AG10803 (cell line): ENCODE data around the gene EIF4G3.
"Not testable (repeated sequence)": the region's sequence is repeated elsewhere in the genome, so short reads cannot be mapped to it uniquely, and the experiment has no call there.

Experiments
- DNase-seq: peaks from one replicate; pipeline ENCODE4 v3.0.0; 2010; ENCODE audit warnings: low read depth
- H3K4me3 ChIP-seq: 2 replicates; pipeline ENCODE4 v1.5.1; 2011; ENCODE audit warnings: mild to moderate bottlenecking, low read length, control low read depth
- CTCF ChIP-seq: conservative IDR thresholded peaks from 2 replicates; pipeline ENCODE4 v1.5.1; 2011; ENCODE audit warnings: mild to moderate bottlenecking, low read length, control low read depth, inconsistent platforms

Gene EIF4G3

DNA sequence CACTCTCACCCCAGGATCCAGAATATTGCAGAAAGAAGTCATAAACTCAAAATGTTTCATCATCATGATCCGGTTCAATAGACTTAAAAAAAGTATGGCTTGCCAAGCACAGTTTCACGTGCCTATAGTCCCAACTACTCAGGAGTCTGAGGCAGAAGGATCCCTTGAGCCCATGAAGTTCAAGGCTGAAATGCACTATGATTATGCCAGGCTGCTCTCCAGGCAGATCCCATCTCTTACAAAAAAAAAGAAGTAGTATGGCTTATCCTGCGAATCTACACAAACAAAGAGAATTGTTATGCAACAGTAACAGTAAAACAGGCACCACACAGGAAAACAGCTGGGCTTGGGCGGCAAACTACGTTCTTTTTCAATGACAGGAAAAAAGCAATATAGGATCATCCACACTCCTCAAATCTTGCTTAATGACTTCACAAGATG lies 76.2 kb downstream of the EIF4G3 start:
- no peak overlapping the region for H3K4me3 ChIP-seq
- DNase-seq = peak; percentile 51
- no peak for TF ChIP-seq CTCF

DNA sequence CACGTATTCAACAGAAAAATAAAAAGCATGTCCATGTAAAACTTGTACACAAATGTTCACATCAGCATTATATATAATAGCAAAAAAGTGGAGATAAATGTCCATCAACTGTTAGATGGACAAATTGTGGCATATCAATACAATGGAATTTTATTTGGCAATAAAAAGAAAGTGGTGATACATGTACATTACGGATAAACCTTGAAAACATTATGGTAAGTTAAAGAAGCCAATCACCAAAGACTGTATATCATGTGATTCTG lies 76.9 kb downstream of the EIF4G3 start:
- DNase-seq = no peak
- no peak for TF ChIP-seq CTCF
- H3K4me3 ChIP-seq = no peak overlapping the region

DNA sequence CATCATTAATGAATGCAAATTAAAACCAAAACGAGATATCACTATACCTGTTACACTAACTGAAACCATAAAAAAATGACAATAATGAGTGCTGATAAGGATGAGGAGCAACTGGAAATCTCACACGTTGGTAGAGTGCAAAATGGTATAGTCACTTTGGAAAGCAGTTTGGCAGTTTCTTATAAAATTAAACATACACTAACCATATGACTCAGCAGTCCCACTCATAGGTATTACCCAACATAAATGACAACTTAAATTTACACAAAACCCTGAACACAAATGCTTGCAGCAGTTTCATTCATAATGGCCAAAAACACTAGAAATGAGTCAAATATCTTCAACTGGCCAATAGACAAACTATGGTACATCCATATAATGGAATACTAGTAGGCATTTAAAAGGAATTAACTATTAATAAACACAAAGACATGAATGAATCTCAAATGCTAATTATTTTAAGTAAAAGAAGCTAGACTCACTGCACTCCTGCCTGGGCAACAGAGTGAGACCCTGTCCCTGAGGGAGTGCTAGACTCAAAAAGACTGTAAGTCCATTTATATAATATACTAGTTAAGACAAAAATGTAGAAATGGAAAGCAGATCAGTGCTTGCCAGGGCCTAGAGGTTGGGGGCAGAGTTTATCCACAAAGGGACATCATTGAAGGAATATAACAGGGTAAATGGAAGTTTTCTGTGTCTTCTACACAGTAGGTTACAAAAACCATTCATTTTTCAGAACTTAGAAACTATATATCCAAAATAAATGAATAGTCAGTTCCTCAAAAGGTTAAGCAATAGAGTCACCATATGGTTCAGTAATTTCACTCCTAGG lies 77.4 kb downstream of the EIF4G3 start:
- DNase-seq = no peak
- H3K4me3 ChIP-seq = no peak overlapping the region
- no peak for TF ChIP-seq CTCF

GRCh38 chr1:21098186-21098915 lies 78.3 kb downstream of the EIF4G3 start:
- H3K4me3 ChIP-seq = no peak overlapping the region
- TF ChIP-seq CTCF = no peak
- no peak for DNase-seq

- no peak for DNase-seq
- H3K4me3 ChIP-seq = no peak overlapping the region
- no peak for TF ChIP-seq CTCF
Measured at GRCh38 chr1:21097729-21098128, 79.0 kb downstream of the EIF4G3 start.

DNA sequence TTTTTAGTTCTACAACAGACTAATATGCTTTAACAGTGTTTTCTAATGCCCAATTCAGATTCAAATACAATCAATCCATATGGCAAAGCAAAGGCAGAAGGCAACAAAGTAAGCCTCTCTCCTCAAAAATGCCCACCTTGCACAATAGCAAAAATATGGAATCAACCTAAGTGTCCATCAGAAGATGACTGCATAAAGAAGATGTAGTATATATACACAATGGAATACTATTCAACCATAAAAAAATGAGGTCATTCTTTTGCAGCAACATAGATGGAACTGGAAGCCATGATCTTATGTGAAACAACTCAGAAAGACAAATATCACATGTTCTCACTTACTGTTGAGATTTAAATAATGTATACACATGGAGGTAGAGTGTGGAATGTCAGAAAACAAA lies 80.7 kb downstream of the EIF4G3 start:
- no peak for TF ChIP-seq CTCF
- no peak for DNase-seq
- H3K4me3 ChIP-seq = no peak overlapping the region

DNA sequence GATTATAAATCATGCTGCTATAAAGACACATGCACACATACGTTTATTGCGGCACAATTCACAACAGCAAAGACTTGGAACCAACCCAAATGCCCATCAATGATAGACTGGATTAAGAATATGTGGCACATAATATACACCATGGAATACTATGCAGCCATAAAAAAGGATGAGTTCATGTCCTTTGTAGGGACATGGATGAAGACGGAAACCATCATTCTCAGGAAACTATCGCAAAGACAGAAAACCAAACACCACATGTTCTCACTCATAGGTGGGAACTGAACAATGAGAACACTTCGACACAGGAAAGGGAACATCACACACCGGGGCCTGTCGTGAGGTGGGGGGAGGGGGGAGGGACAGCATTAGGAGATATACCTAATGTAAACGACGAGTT lies 82.4 kb downstream of the EIF4G3 start:
- DNase-seq, H3K4me3 ChIP-seq: not testable (repeated sequence)

GRCh38 chr1:21093271-21093958 lies 83.3 kb downstream of the EIF4G3 start:
- not testable (repeated sequence) for H3K4me3 ChIP-seq, DNase-seq

DNA sequence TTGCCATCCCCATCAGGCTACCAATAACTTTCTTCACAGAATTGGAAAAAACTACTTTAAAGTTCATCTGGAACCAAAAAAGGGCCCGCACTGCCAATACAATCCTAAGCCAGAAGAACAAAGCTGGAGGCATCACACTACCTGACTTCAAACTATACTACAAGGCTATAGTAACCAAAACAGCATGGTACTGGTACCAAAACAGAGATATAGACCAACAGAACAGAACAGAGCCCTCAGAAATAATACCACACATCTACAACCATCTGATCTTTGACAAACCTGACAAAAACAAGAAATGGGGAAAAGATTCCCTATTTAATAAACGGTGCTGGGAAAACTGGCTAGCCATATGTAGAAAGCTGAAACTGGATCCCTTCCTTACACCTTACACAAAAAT lies 84.2 kb downstream of the EIF4G3 start:
- not testable (repeated sequence) for DNase-seq

DNA sequence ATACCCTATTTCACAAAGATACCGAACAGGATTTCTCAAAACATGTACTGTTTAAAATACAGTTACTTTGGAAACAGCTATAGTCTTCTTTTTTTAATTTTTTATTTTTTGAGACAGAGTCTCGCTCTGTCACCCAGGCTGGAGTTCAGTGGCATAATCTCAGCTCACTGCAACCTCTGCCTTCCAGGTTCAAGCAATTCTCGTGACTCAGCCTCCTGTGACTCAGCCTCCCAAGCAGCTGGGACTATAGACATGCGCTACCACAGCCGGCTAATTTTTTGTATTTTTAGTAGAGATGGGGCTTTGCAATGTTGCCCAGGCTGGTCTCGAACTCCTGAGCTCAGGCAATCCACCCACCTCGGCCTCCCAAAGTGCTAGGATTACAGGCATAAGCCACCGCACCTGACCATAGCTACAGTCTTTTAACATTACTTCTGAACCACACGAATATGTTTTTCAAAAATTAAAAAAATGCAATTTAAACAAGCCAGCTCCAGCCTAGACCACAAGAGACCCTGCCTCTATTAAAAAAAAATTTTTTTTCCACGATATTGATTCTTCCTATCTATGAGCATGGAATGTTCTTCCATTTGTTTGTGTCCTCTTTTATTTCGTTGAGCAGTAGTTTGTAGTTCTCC lies 85.5 kb downstream of the EIF4G3 start:
- H3K4me3 ChIP-seq = not testable (repeated sequence)
- peak; percentile 79 for DNase-seq

More for the DNA sequence above, 84.2 kb downstream of the EIF4G3 start:
- not testable (repeated sequence) for H3K4me3 ChIP-seq
